SW480 (cell line): ENCODE results near the gene LEO1.
"Not testable (repeated sequence)": the region's sequence is repeated elsewhere in the genome, so short reads cannot be mapped to it uniquely, and the experiment has no call there.

Source experiments
- DNase-seq: peaks from one replicate; pipeline ENCODE4 v3.0.0-alpha.2; 2016; ENCODE audit warnings: low spot score

Gene LEO1

DNA sequence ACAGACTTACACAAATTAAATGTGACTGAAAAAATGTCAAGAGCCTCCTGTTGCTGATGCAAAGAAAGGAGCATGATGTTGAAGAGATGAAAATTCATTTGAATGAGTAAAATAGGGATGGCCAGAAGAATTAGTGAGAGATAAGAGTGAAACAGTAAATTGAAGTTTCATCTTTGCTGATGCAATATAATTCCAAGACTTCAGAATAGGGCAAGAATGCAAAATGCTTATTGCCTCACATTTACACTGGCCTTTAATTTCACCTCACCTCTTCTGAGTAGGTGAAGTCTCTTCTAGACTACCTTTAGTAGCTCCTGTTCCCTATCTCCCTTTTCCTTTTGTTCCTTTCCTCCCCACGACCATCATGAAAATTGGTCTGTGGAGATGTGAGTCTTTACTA is 32.1 kb upstream of the LEO1 start:
- no peak for DNase-seq

DNA sequence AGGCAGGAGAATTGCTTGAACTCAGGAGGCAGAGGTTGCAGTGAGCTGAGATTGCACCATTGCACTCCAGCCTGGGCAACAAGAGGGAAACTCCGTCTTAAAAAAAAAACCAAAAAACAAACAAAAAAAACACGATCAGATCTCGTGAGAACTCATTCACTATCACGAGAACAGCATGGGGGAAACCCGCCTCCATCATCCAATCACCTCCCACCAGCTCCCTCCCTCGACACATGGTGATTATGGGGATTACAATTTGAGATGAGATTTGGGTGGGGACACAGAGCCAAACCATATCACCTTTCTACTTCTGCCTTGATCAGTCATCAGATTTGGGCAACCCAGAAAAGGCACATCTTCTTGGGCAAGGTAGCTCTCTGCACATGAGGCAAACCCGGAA is 31.5 kb upstream of the LEO1 start:
- not testable (repeated sequence) for DNase-seq

DNA sequence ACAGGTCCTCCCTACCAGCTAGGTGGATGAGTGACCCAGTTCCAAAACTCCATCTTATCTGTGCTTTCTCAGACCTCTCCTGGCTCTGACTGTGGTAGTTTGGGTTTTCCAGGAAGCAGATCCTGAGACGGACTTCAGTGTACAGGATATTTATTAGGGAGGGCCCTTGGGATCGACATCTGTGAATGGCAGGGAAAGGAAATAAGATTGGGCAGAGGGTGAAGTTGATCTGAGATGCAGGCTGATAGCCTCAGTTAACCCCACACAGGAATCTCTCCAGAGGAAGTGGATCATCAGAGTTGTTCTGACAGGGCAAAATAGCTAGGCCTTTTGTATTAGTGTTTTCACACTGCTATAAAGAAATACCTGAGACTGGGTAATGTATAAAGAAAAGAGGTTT is 30.8 kb upstream of the LEO1 start:
- DNase-seq: no peak

DNA sequence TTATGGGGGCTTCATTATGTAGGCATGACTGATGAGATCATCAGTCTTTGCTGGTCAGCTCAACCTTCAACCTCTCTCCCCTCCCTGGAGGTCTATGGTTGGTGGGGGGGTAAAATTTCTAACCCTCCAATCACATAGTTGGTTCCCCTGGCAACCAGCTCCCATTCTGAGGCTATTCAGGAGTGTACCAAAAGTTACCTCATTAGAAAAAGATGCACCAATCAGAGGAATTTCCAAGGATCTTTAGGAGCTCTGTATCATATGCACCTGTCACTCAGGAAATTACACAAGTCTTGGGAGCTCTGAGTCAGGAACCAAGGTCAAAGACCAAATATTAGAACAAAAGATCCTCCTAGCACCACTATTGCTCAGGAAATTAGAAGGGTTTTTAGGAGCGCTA is 21.4 kb upstream of the LEO1 start:
- no peak for DNase-seq

DNA sequence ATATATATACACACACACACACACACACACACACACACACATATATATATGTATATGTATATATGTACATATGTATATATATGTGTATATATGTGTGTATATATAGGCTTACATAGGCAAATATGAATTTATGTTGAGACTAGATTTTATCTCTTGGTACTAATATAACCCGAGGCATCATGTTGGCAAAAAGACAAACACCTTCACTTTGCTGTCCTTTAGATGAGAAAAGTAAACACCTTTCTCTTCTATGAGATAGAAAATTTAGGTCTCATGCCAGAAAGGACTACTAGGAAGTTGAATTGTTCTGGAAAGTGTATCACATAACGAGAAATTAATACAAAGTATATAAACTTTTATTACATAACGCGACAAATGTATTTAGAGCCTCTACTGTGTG is 19.6 kb upstream of the LEO1 start:
- DNase-seq: no peak

- no peak for DNase-seq
Measured at GRCh38 chr15:51982770-51983103, 11.2 kb upstream of the LEO1 start.

DNA sequence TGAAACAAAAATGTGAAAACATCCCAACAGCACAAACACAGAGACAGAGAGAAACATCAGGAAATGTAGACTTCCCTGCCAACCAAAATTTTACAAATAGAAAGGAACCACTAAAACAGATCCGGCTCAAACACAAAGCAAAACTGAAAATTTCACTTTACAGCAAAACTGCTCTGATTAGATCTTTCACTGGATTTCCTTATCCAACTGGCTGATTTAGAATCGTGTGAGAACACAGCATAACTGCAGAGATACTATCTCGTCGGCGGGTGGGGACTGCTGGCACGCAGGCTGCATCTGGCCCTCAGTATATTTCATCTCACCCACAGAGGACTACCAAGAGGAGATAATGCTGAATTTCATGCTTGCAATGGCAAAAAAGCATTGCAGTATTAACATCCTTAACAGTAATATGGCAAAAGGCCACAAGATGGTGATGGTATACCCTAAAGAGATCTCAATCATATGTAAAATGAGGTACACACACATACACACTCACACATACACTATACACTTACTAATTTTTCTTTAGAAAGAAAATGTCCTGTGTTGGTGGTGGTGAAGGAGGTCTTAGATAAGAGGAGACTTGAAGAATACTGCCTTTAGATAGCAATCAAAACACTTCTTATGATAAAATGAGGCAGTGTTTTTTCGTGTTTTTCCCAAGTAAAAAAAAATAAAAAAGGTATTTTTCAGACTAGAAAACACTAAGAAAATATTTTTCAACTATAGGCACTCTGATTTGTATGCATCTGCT is 10.6 kb upstream of the LEO1 start:
- peak; percentile 71 for DNase-seq

GRCh38 chr15:51973775-51974174 is 2.2 kb upstream of the LEO1 start:
- no peak for DNase-seq

DNA sequence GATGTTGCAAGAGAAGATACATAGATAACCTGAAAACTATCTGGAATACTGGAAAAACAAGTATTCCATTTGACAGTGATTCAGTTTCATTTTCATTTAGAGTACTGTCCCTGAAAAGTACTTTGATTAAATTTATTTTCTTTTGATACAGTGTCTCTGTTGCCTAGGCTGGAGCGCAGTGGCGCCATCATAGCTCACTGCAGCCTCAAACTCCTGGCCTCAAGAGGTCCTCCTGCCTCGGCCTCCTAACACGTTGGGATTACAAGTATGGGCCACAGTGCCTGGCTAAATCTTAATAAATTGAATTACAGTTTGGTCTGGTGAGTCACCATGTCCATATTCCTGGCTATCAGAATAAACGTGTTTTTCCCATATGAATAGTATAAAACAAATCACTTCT is 1.6 kb upstream of the LEO1 start:
- no peak for DNase-seq

DNA sequence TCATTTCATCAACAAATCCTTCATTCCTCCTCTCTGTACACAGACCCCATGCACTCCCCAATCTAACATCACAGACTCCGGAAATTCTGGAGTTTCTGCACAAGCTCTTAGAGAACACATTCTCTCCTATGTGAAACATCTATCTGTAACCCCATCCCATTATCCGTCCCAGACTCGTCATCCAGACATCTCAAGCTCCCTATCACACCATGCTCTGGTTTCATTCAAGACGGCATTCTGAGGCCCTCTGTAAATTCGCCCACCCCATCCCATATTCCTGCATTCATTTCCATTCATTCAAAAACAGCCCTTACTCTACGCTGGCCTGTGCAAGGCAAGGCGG is 575 bp downstream of the LEO1 start:
- no peak for DNase-seq

GRCh38 chr15:51970132-51970817 is 1.3 kb downstream of the LEO1 start:
- no peak for DNase-seq

GRCh38 chr15:51969728-51970127 is 1.9 kb downstream of the LEO1 start:
- no peak for DNase-seq

DNA sequence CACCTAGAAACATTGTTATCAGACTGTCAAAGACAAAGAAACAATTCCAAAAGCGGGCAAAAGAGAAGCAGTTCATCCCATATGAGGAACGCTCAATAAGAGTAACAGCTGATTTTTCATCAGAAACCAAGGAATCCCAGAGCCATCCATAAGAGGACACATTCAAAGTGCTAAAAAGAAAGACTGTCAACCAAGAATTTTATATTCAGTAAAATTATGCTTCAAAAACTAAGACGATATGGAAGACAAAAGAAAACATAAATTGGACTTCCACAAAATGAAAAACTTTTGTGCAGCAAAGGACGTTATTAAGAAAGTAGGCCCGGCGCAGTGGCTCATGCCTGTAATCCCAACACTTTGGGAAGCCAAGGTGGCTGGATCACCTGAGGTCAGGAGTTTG is 4.0 kb downstream of the LEO1 start:
- no peak for DNase-seq

DNA sequence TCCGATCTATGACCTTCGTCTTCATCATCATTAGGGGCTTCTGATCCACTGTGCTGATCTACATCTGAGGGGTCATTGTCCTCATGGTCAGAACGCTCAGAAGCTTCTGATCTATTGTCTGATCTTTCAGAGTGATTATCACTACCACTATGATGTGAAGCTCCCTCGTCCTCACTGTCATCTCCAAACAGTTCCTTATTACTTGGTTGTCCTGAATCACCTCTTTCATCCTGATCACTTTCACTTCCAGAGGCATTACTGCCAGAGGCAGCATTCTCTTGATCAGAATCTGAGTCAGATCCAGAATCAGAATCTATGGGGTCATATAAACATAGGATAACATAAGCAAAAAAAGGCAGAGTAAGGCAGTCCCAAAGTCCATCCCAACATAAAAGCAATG is 5.4 kb downstream of the LEO1 start:
- DNase-seq: no peak

GRCh38 chr15:51965691-51966090 is 5.9 kb downstream of the LEO1 start:
- no peak for DNase-seq

- DNase-seq: no peak
Measured at GRCh38 chr15:51955504-51955903, 16.1 kb downstream of the LEO1 start.

GRCh38 chr15:51952805-51953204 is 18.8 kb downstream of the LEO1 start:
- no peak for DNase-seq

DNA sequence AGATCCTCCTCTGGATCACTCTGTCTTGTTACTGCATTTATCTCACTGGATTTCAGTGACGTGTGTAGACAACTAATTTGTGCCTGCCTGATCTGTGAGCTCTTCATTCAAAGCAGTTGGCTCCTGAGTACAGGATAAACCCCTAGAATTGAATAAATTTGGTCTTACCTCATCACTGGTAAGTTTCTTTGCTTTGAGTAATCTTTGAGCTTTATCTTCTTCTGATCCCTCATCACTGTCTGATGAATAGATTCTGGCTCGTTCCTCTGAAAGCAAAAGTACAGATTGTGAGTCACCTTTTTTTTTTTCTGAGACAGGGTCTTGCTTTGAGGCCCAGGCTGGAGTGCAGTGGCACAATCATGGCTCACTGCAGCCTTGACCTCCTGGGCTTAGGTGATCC is 24.5 kb downstream of the LEO1 start:
- no peak for DNase-seq

GRCh38 chr15:51939216-51939615 is 32.4 kb downstream of the LEO1 start:
- no peak for DNase-seq

DNA sequence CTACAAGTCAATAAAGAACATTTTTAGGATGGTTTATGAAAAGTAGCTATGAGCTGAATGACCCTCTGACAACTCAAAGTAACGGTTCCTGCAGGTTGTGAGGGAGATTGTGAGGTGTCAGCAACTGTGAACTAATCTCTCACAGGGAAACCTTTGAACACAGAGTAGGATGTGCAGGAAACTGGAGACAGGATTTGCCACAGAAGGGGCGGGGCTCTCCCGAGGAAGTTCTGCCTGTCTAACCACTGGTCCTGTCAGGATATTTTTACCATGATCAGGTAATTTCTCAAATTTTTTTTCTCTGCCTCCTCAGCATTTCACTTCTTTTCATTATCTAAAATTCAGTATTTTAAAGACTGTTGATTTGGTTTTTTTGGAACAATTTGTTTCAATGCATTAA is 33.3 kb downstream of the LEO1 start:
- no peak for DNase-seq

DNA sequence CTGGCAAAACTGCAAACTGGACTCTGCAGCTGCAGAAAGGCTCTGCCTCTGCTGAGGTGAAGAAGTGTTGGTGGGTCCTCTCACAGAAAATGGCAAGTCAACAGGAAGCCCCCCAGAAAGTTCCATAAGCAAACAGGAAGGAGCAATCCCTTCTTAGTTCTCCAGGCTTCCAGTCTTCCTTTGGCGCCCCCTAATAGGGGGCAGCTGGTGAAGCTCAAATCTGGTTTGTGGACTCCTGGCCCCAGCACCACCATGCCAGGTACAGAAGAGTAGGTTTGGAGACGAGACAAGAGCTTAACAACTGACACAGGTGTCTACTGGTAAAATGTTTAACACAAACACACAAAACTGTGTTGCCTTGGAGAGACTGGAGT is 35.5 kb downstream of the LEO1 start:
- no peak for DNase-seq

DNA sequence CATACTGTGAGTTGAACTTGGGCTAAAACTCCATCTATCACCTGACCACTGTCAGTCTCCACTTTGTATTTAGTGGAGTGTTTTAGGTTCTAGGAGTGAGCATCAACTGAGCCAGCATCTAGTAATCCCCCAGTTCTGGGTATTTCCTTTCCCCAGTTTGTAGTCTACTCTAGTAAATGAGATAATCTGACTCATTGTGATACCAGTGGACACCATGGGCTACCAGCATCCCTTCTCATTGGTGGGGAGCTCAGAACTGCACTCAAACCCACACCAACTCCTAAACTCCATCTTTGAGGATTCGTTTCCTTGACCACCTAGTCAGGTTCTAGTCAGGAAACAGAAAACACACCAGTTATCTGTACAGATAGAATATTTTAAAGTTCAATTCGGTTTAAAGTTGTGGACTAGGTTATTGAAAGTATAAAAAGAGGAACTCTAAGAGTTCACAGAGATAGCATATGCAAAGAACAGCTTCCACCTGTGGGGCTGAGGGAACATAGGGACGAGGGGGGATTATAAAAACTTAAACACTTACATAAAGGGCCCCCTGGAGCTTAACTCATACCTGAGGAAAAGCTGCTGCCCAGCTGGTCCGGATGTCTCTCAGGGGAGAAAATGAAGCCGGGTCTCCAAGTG is 36.0 kb downstream of the LEO1 start:
- no peak for DNase-seq

- DNase-seq: no peak
Measured at GRCh38 chr15:51932161-51932560, 39.4 kb downstream of the LEO1 start.

- no peak for DNase-seq
Measured at GRCh38 chr15:51931638-51932037, 39.9 kb downstream of the LEO1 start.
